ENCODE measurements around the gene BMP2K. TPM values are rescaled to one million over a fixed set of nuclear protein-coding genes. Genes with fewer than 3 reads are reported as not detected.

BMP2K gene
- total and polyA plus RNA-seq, 7 donors = 3.5 to 19.1 (median 15.2) TPM

- DNase-seq (no peak), ATAC-seq (no peak)
- H3K4me1 ChIP-seq = peaks cover 3% of the 10 kb centered on the region
- peaks cover 3 to 29% of the 10 kb centered on the region in 2 donors for H3K36me3 ChIP-seq (ENCODE audit: insufficient read depth in 1 of 2, low read depth in 1 of 2)
- H3K4me3 ChIP-seq = no peak overlapping the region
- no peaks in the 10 kb centered on the region for H3K27me3 ChIP-seq (ENCODE audit: insufficient read depth in 3 of 3, low read length in 2 of 3)
- no peak overlapping the region for H3K27ac ChIP-seq
- intact Hi-C loops (cut with DNase I) = no loop called here
- 90 to 92% (median 91%) methylated on average over 2 of the region's 2 CpGs for WGBS, 3 donors
- no peak for TF ChIP-seq CTCF (IDR thresholded peaks at IDR 0.05)
- H3K9me3 ChIP-seq = no peaks in the 10 kb centered on the region
These were observed 134.5 kb downstream of the BMP2K start for GRCh38 chr4:78910612-78911011.

DNA sequence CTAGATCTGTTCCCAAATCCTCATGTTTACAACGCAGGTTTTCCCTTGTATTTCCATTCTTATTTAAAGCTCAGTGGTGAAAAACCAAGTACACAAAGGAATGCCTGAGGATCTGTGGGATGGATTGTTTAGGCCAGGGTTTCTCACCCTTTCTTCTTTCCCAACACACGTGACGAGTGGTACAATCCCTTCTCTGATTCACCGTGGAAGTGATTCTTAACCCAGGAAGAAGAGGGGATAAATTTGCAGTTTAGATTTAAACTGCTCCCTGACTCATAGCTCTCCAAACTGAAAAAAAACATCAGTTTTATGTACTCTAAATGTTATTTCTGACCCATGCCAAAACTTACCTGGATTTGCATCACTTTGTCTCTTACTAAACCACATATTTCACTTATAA is 146.1 kb downstream of the BMP2K start:
- H3K27ac ChIP-seq = no peak overlapping the region
- DNase-seq (no peak), ATAC-seq (no peak)
- intact Hi-C loops (cut with DNase I) = no loop called here
- TF ChIP-seq CTCF (IDR thresholded peaks at IDR 0.05) = no peak
- peaks cover 2 to 46% of the 10 kb centered on the region in 2 donors for H3K36me3 ChIP-seq (ENCODE audit: insufficient read depth in 1 of 2, low read depth in 1 of 2)
- no peaks in the 10 kb centered on the region for H3K27me3 ChIP-seq (ENCODE audit: insufficient read depth in 3 of 3, low read length in 2 of 3)
- no peak overlapping the region for H3K4me3 ChIP-seq
- no peaks in the 10 kb centered on the region for H3K9me3 ChIP-seq
- 79 to 90% (median 84%) methylated on average over 4 of the region's 4 CpGs for WGBS, 3 donors
- H3K4me1 ChIP-seq = no peaks in the 10 kb centered on the region

- H3K27ac ChIP-seq = no peak overlapping the region
- ATAC-seq = no peak
- no peaks in the 10 kb centered on the region for H3K27me3 ChIP-seq (ENCODE audit: insufficient read depth in 3 of 3, low read length in 2 of 3)
- intact Hi-C loops (cut with DNase I) = no loop called here
- 76 to 81% (median 81%) methylated on average over 4 of the region's 4 CpGs for WGBS, 3 donors
- no peak for DNase-seq
- H3K4me3 ChIP-seq = no peak overlapping the region
- peaks cover 2 to 52% of the 10 kb centered on the region in 2 donors for H3K36me3 ChIP-seq (ENCODE audit: insufficient read depth in 1 of 2, low read depth in 1 of 2)
- H3K4me1 ChIP-seq = no peaks in the 10 kb centered on the region
- H3K9me3 ChIP-seq = no peaks in the 10 kb centered on the region
- no peak for TF ChIP-seq CTCF (IDR thresholded peaks at IDR 0.05)
These were observed 147.5 kb downstream of the BMP2K start for GRCh38 chr4:78923464-78924312.

DNA sequence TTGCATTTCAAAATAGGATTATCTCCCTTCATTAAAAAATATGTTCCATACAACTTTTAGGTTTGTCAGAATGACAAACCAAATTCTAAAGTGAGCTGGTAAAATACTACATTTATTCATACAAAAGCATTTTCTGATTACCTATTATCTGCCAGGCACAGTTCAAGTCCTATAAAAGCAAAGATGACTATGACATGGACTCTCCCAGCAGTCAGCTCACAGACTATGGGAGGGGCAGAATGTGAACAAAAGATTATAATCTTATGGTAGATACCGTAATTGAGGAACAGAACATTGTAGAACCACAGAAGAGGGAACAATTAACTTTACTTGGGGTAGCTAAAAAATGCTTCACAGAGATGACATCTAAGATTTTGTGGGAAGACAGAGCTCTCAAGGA is 150.7 kb downstream of the BMP2K start:
- H3K9me3 ChIP-seq = no peaks in the 10 kb centered on the region
- H3K4me1 ChIP-seq = no peaks in the 10 kb centered on the region
- no peak overlapping the region for H3K27ac ChIP-seq
- no peak overlapping the region for H3K4me3 ChIP-seq
- ATAC-seq (no peak), DNase-seq (no peak)
- WGBS, 3 donors = 77 to 89% (median 88%) methylated on average over 1 of the region's 1 CpG
- intact Hi-C loops (cut with DNase I) = no loop called here
- peaks cover 5 to 59% of the 10 kb centered on the region in 2 donors for H3K36me3 ChIP-seq (ENCODE audit: insufficient read depth in 1 of 2, low read depth in 1 of 2)
- H3K27me3 ChIP-seq (ENCODE audit: insufficient read depth in 3 of 3, low read length in 2 of 3) = no peaks in the 10 kb centered on the region
- TF ChIP-seq CTCF (IDR thresholded peaks at IDR 0.05) = no peak
